GM19023 (cell line): ENCODE results near the gene RNF123.
A peak's percentile ranks its signal among the peaks of the same experiment; 100 is the strongest.

ENCODE experiments used
- ATAC-seq: cut with Tn5 transposase; IDR thresholded peaks from one replicate; pipeline ENCODE4 v1.9.1; 2021; ENCODE audit warnings: mild to moderate bottlenecking, moderate library complexity; ENCODE audit not compliant: unreplicated experiment

Gene RNF123

GRCh38 chr3:49717211-49717958 is 28.0 kb downstream of the RNF123 start:
- ATAC-seq, result no peak

DNA sequence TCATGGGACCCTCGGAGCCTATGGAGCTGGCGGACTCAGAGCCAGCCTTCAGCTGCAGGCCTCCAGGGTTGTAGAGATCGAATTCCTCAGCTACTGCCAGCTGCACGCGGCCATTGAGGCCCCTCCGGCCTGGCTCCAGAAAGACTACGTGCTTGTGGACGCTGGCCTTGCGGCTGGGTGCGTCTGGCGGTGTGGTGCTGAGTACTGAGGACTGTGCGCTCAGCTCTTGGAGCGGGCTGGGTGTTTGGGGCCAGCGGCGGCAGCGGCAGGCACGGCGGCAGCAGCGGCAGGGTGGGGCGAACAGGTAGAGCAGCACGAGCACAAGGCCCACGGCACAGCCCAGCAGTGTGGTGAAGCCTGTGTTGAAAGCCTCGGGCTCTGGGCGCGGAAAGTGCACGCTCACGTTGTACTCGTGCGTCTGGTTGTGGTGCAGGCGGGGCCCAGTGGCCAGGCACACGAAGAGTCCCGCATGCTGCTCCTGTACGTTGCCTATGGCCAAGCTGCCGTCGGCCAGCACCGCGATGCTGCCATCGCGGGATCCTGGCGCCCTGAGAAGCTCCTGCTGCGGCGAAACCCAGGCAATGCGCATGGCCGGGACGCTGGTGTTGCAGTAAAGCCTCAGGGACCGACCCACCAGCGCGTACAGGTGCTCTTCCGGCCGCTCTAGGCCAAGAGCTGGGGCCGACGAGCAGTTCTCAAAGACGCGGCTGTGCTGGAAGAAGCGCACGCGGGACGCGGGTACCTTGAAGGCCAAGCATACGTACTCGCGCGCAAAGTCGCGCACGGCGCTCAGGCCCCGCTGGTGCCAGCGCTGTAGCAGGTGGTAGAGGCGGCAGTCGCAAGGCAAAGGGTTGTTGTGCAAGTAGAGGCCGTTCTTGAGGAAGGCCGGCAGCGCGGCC is 28.9 kb downstream of the RNF123 start:
- no peak for ATAC-seq

DNA sequence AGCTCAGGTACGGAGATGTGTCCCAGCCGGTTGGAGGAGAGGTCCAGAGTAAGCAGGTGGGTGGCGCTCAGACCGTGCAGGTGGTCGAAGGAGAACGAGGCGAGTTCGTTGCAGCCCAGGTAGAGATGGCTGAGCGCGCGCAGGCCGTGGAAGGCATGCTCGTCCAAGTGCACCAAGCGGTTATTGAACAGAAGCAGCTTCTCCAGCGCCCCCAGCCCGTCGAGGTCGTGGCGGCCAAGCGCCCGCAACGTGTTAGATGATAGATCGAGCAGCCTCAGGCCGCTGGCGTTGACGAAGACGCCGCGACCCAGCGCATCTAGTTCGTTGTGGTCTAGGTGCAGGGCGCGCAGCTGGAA is 29.5 kb downstream of the RNF123 start:
- no peak for ATAC-seq

DNA sequence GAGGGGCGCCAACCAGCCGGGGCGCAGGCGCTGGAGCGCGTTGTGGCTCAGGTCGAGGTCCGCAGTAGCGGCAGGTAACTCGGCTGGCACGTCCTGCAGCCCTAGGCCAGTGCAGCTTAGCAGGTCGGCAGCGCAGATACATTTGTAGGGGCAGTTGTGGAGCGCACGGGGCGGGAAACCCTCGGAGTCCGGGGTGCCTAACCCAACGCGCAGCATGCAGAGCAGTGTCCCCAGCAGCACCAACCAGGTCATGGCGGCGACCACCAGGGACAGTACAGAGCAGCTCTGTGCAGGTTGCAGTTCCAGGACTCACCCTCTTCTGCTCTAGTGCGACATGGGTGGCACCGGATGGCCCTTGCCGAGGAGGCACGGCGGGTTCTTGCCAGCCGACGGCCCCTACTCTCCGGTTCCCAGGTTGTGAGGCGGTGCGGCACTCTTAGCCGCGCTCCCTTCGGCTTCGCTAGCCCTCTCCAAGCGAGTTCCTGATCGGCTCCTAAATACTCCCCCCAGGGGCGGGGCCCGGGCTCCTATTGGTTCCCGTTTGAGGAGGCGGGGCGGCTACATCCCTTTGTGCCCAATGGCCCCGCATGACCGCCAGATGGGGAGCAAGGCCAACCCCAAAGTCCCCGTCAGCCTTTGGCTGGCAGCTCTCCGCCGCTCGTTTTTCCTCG is 30.0 kb downstream of the RNF123 start, which contains the start of gene AMIGO3:
Gene AMIGO3 (minus strand): TSS at position 471 of the 671 bp plus-strand sequence. CDS start 219 bp downstream, at position 252.
- peak; percentile 47 for ATAC-seq

DNA sequence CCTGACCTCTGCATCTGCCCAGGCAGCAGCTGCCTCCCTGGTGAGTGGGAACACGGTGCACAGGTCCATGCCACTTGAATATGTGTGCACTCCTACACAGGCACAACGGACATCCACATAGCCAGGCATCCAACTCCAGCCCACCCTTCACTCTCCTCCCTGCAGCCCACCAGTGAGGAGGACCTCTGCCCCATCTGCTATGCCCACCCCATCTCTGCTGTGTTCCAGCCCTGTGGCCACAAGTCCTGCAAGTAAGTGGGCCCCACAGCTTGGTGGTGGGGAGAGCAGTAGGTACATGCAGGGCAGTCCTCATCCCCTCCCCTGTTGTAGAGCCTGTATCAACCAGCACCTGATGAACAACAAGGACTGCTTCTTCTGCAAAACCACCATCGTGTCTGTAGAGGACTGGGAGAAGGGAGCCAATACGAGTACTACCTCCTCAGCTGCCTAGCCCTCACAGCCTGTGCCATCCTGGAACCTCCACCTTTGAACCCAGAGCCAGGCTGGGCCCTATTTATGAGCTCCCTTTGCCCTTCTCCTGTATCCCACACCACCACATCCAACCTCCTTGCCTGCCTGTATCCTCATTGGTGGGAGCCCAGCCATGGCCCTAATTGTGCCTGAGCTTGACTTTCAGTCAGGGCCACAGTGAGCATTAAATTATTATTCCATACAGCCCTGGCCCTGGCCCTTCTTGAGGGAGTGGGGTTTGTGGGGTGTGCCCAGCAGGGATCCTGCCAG is 31.7 kb downstream of the RNF123 start:
- ATAC-seq, result no peak

- no peak for ATAC-seq
These were observed 32.2 kb downstream of the RNF123 start for GRCh38 chr3:49721596-49721895.

GRCh38 chr3:49721896-49722781 is 32.8 kb downstream of the RNF123 start:
- ATAC-seq, result no peak

DNA sequence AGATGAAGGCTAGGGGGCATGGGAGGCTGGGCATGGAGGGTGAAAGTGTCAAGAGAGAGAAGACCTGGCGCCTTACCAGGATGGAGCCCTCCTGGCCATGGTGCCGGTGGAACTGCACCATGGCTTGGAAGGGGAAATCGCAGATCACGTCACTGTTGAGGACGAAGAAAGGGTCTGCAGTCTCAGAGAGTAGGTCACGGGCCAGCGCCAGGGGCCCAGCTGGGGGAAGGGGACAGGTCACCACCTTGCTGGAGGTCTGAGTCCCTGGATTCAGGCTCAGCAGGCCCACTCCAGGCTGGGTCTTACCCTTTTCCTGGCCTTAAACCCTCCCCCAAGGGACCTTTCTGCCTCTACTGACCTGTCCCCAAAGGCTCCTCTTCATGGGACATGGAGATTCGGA is 33.5 kb downstream of the RNF123 start:
- no peak for ATAC-seq

DNA sequence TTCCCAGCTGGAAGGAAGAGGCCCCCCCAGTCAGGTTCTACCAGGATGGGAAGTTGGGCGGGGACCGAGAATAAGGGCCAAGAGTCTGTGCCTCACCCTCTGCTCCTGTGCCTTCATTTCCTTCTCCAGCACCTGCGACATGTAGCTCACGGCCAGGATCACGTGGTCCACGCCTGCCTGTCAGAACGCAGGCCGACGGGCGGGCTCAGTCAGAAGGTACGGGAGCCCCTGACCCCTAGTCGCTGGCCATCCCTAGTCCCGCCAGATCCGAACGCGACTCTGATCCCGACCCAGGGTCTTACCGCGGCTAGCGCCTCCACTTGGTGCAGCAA is 33.9 kb downstream of the RNF123 start:
- ATAC-seq, result no peak

DNA sequence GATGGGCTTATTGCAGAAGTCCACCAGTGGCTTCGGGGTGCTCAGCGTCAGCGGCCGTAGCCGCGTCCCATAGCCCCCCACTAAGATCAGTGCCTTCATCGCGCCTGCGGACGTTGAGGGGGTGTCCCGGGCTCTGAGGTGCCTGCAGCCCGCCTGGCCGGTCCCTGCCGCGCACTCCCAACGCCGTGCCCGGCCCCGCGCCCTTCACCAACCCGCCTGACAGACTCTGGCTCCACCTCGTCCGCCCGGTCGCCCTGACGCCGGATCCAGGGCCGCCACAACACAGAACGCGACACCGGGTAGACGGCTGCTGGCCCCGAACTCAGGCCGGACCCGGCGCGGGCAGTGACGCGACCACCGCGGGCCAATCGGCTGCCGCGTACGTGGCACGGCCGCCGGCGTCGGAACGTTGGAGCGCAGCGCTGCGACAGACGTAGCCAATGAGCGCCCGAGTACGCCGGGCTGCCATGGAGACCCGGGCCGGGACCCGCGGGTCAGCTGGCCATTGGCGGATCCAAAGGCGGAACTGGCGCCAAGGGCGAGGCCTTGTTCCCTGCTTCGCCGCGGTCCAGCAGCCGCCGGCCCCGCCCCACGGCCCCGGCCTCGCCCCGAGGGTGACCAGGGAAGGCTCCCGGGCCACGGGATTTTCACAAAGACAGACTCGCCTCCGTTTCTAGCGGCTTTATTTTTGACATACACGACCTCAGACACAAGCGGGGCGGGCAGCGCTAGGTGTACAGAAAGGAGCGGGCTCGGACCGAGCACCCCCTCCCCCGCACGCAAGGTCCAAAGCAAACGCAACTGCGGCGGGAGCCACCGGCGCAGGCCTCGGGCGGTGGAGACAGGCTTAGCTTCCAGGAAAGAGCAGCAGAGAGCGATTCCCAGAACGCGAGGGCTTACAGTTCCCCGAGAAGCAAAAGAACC is 34.5 kb downstream of the RNF123 start, which contains the start of gene GMPPB:
Gene GMPPB (minus strand): TSS at position 324 of the 924 bp plus-strand sequence. CDS start 225 bp downstream, at position 99.
- ATAC-seq, result peak; percentile 80

- no peak for ATAC-seq
These were observed 35.2 kb downstream of the RNF123 start for GRCh38 chr3:49724586-49724985.

- ATAC-seq, result no peak
These were observed 36.7 kb downstream of the RNF123 start for GRCh38 chr3:49725906-49726681.

DNA sequence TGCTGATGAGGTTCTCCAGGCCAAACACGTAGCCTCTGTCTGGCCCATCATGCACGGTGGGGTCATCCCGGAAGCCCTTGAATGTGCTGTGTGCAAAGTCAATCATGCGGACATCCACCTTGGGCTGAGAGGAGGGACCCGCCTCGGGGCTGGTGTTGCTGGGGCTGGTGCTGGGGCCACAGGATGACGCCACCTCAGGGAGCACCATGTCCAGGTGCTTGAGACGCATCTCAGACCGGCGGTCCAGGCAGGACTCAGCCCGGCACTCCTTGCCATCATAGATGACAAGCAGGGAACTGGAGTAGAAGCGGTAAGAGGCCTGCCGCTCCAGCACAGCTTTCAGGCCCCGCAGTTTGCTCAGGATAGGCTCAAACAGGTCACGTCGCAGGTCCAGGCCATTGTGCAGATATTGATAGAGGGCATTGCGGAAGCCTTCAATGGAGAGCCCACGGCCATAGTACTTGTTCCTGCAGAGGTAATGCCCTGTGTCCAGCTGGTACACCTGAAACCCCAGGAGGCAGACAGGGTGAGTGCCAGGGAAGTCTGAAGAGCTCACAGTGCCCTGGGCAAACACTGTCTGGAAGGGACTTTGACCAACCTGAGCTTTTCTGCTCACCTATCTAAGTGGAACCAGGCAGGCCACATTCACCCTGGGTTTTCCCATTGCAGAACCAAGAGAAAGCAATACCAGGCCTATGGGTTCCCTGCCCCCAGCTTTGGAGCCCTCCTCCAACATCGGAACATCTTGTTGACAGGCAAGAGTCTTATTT is 38.0 kb downstream of the RNF123 start:
- ATAC-seq, result no peak

DNA sequence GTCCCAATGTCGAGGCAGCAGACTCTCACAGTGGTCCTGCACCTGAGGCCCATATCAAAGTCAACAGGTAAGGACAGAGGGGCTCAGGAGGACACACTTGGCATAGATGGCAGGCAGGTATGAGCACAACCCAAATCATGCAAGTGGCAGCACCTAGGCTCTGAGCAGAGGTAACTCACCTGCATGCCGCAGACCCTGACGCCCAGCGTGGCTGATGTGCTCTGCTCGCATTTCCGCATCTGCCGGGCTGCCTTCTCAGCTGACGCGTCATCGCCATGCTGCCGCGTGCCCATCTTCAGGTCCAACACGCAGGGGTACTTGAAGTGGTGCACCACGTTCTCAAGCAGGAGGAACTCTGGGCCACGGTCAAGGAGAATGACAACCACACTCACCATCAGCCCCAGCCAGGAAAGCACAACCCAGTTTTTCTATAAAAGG is 38.6 kb downstream of the RNF123 start:
- ATAC-seq, result no peak

GRCh38 chr3:49729966-49730609 is 40.7 kb downstream of the RNF123 start:
- ATAC-seq, result no peak

- ATAC-seq, result no peak
These were observed 43.2 kb downstream of the RNF123 start for GRCh38 chr3:49732597-49732996.

DNA sequence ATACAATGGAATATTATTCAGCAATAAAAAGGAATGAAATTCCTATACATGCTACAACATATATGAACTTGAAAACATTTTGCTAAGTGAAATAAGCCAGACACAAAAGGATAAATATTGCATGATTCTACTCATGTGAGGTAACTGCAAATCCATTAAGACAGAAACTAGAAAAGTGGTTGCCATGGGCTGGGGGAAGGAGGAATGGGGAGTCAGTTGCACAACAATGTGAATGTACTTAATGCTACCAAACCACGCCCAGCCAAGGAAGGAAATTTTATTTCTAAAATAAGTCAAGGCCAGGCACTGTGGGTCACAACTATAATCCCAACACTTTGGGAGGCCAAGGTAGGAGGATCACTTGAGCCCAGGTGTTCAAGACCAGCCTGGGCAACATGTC is 44.2 kb downstream of the RNF123 start:
- no peak for ATAC-seq
